ENCODE data around the gene TEX10.

DNA sequence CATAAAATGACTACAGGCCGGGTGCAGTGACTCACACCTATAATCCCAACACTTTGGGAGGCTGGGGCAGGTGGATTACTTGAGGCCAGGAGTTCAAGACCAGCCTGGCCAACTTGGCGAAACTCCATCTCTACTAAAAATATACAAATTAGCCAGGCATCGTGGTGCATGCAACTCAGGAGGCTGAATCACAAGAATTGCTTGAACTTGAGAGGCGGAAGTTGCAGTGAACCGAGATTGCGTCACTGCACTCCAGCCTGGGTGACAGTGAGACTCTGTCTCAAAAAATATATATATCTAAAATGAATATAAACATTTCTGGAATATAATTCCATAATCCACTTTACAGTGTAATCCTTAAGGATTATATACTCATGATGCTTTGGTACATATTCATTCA lies 66.5 kb downstream of the TEX10 start:
- TF ChIP-seq, protein P1, sequence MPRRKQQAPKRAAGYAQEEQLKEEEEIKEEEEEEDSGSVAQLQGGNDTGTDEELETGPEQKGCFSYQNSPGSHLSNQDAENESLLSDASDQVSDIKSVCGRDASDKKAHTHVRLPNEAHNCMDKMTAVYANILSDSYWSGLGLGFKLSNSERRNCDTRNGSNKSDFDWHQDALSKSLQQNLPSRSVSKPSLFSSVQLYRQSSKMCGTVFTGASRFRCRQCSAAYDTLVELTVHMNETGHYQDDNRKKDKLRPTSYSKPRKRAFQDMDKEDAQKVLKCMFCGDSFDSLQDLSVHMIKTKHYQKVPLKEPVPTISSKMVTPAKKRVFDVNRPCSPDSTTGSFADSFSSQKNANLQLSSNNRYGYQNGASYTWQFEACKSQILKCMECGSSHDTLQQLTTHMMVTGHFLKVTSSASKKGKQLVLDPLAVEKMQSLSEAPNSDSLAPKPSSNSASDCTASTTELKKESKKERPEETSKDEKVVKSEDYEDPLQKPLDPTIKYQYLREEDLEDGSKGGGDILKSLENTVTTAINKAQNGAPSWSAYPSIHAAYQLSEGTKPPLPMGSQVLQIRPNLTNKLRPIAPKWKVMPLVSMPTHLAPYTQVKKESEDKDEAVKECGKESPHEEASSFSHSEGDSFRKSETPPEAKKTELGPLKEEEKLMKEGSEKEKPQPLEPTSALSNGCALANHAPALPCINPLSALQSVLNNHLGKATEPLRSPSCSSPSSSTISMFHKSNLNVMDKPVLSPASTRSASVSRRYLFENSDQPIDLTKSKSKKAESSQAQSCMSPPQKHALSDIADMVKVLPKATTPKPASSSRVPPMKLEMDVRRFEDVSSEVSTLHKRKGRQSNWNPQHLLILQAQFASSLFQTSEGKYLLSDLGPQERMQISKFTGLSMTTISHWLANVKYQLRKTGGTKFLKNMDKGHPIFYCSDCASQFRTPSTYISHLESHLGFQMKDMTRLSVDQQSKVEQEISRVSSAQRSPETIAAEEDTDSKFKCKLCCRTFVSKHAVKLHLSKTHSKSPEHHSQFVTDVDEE (CRISPR knock-in tag; IDR thresholded peaks at IDR 0.05): no peak
- TF ChIP-seq ZC3H10 (CRISPR knock-in tag; IDR thresholded peaks at IDR 0.05) (no peak), ZNF8 (CRISPR knock-in tag; IDR thresholded peaks at IDR 0.05) (no peak), CSDC2 (CRISPR knock-in tag; IDR thresholded peaks at IDR 0.05) (no peak)
